Activated CD8-positive, alpha-beta memory T cell treated with anti-CD3 and anti-CD28 coated beads for 1 hour (primary cell): ENCODE measurements around the gene CUX1.

ENCODE experiments used
- DNase-seq, 2 donors: peaks; one replicate each; pipeline ENCODE4 v3.0.0-alpha.2; 2020; ENCODE audit warnings: low read depth in 1 of 2; ENCODE audit errors: extremely low read depth in 1 of 2

The CUX1 gene

DNA sequence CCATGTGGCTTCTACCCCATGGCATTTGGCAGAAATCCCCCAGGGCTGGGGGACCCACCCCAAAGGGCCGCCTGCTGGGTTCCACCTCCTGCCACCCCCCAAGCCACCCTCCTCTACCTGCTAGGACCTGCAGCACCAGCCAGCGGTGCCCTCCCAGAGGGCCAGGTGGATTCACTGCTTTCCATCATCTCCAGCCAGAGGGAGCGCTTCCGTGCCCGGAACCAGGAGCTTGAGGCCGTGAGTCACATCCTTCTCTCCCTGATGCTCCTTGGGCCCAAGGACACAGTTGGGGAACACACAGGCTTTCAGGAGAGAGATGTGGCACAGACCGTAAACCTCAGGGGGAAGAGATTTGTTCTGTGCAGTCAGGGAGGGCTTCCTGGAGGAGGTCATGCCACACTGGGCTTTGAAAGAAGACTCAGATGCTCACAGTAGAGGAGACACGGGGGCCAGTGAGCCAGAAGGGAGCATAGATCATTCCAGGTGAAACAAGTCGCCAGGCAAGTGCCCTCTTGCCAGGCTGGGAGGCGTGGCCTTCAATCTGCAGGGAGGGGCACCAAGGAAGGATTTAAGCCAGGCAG lies 457.8 kb downstream of the CUX1 start:
- DNase-seq: no peak

DNA sequence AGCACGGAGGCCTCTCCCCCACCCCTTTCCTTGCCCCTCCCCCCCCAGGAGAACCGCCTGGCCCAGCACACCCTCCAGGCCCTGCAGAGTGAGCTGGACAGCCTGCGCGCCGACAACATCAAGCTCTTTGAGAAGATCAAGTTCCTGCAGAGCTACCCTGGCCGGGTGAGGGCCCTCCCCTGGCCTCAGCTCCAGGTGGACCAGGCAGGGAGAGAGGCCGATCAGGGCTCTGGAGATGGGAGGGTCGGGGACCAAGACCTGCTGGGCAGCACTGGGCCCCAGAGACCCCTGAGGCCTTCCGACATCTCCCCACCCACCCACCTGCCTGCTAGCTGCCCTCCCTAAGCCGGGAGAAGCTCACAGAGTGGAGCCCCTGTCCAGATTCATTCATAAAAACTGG lies 460.5 kb downstream of the CUX1 start:
- no peak for DNase-seq

DNA sequence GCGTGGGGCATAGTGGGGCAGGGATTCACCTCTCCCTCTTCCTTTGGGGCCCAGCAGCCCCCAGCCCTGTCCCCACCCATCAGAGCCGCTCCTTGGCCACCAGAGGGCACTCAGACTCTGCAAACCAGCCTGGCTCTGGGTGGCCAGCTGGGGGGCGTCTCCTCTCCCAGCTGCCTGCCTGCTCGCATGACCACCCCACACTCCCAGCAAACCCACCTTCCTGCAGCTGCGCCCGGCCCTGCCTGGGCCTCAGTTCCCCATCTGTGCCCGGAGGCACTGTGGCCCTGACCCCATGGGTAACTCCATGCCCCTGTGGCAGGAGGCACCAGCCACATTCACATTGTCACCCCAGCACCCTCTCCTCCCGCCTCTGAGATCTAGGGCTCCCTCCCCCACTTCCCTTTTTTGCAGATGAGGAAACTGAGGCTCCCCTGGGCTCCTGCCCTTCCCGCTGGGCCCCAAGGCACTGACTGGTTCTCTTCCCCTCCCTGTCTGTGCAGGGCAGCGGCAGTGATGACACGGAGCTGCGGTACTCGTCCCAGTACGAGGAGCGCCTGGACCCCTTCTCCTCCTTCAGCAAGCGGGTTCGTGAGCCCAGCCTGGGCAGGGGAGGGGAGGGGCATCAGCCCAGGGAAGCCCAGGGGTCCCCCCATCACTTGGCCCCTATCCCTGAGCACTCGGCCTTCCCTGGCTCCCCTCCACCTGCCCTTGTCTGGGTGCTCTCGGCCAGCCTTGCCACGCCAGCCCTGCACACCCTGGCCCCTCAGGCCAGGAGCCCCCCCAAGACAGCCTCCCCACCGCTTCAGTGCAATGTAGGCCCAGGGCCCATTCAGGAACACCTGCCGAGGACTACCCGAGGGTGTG lies 462.3 kb downstream of the CUX1 start:
- peak; percentile 23 to 33 for DNase-seq

DNA sequence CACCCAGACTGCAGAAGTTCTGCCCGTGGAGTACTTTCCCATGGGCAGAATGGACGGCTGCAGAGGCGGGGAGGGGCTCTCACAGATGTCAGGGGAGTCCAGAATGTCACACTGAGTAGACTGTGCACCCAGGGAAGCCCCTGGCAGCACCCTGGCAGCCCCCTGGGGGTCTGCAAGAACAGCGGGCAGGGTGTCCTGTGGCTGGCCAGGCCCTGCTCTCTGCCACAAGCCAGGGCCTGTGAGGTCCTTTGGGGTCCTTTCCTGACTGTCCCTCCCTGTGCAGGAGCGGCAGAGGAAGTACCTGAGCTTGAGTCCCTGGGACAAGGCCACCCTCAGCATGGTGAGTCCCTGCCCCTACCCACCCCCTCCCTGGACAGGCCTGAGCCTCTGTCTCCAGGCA lies 463.1 kb downstream of the CUX1 start:
- no peak for DNase-seq

DNA sequence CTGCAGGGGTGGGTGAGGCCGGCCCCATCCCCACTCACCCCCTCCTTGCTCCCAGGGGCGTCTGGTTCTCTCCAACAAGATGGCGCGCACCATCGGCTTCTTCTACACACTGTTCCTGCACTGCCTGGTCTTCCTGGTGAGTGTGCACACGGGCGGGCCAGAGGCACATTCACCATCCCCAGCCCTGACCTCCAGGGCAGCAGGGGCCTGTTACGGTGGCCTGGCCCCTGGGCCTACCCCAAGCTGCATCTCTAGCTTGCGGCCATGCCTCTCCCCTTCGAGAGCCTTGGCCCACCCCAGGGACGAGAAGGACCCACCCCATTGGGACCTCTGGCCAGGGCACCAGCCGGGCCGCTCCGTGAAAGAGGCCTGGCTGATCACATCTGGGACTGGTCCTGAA lies 464.4 kb downstream of the CUX1 start:
- no peak for DNase-seq

DNA sequence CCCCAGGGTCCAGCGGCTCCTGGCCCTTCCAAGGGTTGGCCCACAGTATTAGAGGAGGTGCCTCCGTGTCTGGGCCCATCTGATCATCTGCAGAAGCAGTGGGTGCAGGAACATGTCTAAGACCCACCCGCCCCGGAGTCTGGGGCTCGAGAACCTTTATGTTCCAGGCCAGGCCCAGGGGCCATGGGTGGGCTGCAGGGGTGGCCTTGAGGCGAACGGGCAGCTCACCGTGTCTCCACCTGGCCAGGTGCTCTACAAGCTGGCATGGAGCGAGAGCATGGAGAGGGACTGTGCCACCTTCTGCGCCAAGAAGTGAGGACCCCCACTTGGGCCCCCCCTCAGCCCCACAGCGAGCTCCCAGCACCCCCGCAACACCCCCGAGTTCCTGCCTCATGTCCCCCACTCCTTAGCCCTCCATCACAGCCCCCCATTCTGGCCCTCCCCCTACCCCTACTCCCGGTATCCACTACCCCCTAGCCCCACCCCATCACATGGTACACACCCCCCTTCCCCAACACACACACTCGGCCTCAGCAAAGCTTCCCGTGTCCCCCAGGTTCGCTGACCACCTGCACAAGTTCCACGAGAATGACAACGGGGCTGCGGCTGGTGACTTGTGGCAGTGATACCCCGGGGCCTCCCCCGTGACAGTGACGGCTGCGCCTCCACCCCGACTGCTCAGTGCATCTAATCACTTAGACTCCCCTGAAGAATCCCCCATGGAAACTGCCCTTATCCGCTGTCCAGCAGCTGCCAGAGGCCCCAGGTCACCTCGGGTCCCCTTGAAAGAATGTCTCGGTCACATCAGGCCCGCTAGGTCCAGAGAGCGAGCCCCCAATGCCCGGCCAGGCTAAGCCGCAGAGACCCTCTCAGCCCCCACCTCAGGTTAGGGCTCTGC lies 465.3 kb downstream of the CUX1 start:
- DNase-seq: no peak

DNA sequence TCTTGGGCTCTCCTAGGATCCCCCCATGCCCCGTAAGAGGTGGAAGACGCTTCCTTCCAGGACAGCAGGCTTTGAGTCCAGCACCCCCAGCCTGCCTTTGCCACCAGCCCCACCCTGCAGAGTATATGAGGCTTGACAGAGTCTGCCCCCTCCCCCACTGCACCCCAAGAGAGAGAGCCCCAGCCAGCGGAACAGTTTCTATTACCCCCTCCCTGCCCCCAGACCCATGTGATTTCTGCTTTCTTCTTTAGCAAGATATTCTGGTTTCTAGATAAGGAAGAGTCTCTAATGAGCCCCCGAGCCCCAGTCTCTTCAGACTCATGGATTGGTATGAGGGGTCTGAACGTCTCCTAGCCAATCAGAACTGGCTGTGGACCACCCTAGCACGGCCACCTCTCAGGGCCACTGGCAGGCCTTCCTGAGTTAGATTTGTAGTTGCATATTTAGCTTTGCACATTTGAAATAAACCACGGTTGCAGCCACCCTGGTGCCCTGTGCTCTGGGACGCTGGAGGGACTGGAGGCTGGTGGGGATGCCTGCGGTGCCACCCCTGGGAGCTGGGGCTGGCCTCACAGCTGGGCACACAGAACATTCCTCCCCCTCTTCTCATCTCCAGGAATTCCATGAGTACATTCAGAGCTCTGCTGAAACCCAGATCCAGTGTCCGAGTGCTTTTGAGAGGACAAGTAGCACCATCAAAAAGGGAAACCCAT lies 466.2 kb downstream of the CUX1 start:
- DNase-seq: no peak

DNA sequence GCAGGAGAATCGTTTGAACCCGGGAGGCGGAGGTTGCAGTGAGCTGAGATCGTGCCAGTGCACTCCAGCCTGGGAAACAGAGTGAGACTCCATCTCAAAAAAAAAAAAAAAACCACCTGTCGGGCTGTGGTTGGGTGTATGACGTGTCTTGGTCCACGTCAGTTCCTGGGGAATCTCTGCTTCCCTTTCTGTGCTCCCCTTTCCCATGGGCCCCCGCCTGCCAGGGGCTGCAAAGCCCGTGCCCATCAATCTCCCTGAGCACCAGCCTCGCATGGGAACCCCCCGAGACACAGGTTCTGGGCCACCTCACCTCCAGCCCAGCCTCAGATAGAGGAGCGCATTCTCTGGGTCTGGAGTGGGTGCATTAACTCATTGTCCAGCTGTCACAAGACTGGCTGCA lies 467.0 kb downstream of the CUX1 start:
- DNase-seq: no peak

DNA sequence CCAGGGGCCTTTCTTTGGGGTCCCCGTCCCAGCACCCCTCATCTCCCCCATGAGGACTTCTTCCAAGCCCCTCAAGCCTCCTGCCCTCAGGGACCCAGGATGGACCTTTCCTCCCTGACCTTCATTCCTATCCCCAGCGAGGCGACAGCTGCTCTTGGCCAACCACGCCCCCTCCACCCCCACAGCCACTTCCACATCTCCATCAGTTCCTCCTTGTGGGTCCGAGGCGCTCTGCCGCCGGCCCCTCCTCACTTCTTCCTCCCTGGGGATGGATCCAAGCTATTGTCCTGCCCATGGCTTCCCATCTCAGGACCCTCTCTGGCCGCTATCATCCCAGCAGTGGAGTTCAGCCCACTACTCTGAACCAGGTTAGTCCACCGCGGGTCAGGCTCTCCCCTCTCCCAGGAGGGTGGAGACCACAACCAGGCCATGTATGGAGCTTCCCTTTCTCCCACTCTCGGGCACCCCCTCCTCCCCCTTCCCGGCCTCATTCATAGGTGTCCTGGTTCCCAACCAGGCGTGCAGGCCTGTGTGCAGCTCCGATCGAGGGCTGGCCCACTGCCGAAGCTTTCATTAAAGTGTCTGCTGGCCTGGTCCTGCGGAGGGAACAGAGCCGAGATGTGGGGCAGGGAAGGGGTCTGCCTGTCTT lies 467.6 kb downstream of the CUX1 start:
- no peak for DNase-seq

DNA sequence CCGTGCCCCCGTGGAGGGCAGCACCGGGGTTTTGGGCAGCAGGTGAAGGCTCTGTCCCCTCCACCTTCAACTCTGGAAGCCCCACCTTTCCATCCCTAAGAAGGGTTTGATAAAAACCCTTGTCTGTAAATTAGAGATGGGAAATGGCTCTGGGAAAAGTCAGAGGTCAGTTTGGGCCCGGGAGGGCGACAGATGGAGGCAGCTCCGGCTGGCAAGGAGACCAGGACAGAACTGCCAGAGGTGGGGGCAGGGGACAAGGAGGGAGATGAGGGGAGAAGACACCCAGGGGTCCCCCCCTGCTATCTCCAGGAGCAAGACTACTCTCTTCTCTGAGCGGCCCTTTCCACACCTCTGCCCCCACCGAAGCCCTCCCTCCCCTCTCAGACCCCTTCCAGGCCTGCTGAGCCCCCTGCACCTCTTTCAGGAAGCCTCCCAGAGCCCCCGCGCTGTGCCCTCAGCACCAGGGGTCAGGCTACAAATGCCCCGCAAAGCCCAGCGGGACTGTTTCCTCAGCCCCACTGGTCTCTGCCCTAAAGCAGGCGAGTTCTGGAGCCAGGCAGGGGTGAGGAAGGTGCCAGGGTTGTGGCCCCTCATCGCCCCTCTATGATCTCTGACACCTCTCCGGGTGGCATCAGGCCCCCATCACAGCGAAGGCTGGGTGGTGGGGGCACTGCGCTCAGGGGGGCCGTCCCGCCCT lies 468.3 kb downstream of the CUX1 start:
- DNase-seq: no peak

DNA sequence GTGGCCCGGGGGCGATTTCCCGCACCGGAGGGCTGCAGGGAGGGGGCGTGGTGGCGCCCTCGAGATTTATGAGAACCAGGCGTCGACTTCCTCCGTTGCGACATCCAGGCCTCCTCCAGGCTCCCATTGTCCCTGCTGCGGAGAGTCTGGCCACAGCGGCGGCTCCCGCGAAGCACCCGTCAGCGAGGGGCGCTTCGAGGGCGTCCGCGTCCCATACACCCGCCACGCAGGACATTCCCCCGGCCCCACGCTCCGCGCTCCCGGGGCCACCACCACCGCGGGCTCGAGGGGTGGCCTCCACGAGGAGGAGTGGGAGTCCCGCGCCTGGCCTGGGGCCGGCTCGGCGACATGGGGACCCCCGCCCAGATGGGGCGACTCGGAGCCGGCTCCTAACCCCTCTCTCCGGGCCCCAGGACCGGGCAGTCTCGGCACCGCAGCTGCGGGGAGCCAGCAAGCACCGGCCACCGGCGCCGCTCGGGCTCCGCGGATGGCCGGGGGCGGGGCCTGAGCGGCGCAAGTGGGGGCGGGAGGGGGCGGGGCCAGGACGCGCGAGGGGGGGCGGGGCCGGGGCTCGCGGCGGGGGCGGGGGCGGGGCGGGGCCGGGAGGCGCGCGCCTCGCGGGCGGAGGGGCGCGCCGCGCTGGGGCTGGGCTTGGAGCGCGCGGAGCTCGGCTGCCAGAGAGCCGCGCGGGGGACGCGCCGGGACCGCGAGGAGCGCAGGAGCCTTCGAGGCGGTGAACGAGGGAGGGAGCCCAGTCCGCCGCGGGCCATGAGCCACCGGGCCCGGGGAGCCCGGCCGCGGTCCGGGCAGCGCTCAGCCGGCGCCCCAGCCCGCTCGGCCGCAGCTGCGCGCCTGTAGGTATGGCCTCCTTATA lies 469.0 kb downstream of the CUX1 start, which contains the start of gene SH2B2:
SH2B2 (plus strand) TSS at position 632 of the 874 bp plus-strand sequence. CDS start 13,683 bp downstream, outside the sequence.
- peak in 1 of 2 donors; percentile 22 for DNase-seq

DNA sequence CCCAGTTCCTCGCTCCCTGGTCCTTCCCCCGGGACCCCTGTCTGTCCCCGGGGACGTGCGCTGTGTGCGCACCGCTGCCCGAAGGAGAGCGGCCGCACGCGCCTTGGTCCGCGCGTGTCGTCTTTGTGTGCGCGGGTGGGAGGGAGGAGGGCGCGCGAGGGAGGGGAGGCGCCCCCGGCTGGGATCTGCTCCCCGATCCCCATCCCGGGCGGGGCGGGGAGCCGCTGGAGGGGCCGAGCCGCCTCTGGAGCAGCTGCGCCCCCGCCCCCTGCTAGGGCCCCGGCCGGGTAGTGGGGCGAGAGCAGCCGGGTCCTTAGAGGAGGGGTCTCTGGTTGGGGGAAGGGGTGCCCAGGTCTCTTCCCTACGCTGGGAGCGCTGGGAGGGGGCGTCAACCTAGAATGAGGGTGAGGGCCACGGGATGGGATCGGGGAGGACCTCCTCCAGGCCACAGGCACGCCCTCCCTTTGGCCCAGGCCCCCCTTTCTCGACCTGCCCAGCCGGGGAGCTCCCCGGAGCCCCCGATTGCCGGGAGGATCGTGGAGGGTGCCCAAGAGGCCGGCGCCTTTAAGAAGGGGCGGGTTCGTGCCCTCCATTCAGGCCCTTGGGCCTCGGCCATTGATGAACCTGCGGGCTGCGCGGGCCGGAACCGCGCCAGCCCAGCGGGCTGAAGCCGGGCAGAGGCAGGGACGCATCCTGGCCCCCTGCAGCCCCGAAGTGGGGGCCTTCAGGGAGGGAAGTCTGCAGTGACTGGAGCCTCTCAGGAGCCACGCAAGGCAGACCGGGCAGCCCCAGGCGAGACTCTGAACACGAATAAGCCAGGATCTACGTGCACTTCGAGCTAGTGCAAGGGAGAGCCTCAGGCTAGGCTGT lies 469.9 kb downstream of the CUX1 start:
- no peak for DNase-seq

DNA sequence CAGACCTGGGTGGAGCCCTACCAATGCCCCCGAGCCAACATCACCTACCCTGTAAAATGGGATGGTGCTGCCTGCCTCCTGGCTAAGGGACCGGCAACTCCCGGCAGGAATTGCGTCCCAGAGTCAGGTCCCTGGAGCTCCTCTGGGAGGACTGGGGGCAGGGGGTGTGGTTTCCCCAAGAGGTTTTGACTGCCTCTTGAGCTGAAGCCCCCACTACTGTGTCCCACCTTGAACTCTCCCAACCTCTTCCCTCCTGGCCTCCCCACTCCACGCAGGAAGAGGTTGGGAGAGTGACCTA lies 470.5 kb downstream of the CUX1 start:
- DNase-seq: no peak

DNA sequence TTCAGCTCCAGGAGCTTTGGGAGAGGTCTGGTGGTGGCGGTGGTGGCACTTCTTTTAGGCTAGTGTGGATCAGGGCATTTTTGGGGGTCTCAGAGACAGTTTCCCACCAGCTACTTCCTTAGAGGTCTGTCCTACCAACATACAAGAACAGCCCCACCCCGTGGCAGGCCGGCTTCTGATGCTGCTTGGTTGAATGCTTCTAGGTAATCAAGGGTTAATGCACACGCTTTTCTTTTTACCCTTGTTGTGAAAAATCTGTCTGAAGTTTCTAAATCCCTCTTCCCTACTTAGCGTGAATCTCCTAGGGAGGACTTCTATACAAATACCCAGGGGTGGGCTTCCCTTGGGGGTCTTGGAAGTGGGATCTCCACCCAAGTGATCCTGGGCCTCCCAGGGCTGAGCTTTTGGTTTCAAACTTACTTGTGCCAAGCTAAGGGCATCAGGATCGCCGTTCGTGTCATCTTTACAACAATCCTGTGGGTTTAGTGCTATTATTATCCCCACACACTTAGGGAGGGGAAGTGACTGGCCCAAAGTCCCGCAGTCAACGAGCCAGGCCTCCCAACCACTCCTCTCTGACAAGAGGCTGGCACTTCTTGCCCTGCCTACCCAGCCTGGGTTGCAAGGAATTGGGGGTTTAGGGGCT lies 471.0 kb downstream of the CUX1 start:
- DNase-seq: no peak

DNA sequence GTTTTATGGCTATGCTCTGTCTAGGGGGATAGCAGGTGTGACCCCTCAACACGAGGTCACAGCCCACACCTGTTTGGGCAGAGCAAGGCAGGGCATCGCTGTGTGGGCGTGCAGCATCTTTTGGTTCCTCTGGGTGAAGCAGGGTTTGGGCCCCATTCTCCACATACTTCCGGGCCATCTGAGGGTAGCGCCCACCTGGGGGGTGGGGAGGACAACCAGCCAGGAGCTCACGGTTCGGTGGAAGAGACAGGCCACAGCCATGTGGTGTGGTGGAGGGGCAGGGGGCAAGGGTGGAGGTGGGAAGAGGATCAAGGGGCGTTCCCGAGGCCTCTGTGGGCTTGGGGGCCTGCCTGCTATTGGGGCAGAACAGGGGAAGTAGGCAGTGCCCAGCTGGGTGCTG lies 471.6 kb downstream of the CUX1 start:
- DNase-seq: no peak

DNA sequence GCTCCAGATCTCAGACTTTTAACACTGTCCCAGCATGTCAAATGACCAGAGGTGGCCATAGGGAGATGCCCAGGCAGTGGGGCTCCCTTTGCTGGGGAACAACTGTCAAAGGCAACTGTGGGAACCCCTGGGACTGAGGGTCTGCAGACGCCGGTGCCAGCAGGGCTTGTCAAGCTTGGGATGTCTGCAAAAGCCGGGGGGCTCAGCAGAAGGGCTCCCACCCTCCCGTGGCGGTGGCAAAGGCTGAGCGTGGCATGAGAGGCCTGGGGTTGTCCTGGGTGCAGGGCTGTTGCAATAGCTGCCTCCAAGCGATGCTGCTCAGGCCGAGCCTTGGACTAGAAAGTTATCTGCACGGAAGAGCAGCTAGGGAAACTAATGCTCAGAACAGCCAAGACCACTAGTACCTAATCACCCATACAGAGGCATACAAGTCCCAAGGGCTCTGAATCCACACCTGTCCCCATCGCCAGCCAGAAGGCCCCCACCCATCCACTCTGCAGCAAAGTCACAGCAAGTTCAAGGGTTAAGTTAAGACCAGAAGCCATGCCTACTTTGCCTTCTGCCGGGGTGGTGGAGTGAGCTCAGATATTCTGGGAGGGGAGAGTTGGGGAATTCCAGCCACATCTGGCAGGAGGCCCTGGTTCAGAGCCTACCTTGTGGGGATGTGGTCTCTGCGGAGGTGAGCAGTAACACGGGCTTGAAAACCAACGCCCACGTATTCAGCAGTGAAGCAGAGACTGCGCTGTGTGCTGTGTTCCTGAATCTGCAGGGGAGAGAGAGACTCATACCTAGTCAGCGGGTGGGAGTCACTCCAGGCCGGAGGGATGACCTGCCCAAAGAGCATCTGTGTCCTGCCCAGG lies 473.9 kb downstream of the CUX1 start:
- DNase-seq: no peak

DNA sequence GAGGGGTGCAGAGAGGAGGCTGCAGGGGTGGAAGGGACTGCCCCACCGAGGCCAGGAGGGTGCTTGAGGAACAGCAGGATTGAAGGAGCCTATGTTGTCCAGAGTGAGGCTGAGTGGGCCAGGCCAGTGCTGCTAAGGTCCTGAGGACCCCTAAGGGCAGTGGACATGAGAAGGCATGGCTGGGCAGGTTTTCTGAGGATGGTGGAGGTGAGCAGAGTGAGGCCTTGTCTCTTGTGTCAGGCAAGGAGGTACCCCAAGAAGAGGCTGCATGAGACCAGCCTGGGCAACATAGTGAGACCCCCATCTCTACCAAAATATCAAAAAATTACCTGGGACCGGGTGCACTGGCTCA lies 474.5 kb downstream of the CUX1 start:
- no peak for DNase-seq
